ENCODE measurements around the gene DNALI1. TPM values are rescaled to one million over a fixed set of nuclear protein-coding genes. Genes with fewer than 3 reads are reported as not detected.

The DNALI1 gene
- total and polyA plus RNA-seq, 10 of the 15 experiments (the other 5 are each of a cell fraction or from before 2014, with no cell fraction given): 0.03 to 0.13 (median 0.05) TPM; not detected in 7

- TF ChIP-seq ATF3 (IDR thresholded peaks at IDR 0.05; ENCODE audit: borderline replicate concordance, extremely low read depth, low read depth, low read length) (no peak), NFIC (IDR thresholded peaks at IDR 0.05; ENCODE audit: low read depth, low read length) (no peak), FOXK2 (IDR thresholded peaks at IDR 0.05) (no peak)
These were observed 3.8 kb downstream of the DNALI1 start (continued) for GRCh38 chr1:37560401-37561132.

DNA sequence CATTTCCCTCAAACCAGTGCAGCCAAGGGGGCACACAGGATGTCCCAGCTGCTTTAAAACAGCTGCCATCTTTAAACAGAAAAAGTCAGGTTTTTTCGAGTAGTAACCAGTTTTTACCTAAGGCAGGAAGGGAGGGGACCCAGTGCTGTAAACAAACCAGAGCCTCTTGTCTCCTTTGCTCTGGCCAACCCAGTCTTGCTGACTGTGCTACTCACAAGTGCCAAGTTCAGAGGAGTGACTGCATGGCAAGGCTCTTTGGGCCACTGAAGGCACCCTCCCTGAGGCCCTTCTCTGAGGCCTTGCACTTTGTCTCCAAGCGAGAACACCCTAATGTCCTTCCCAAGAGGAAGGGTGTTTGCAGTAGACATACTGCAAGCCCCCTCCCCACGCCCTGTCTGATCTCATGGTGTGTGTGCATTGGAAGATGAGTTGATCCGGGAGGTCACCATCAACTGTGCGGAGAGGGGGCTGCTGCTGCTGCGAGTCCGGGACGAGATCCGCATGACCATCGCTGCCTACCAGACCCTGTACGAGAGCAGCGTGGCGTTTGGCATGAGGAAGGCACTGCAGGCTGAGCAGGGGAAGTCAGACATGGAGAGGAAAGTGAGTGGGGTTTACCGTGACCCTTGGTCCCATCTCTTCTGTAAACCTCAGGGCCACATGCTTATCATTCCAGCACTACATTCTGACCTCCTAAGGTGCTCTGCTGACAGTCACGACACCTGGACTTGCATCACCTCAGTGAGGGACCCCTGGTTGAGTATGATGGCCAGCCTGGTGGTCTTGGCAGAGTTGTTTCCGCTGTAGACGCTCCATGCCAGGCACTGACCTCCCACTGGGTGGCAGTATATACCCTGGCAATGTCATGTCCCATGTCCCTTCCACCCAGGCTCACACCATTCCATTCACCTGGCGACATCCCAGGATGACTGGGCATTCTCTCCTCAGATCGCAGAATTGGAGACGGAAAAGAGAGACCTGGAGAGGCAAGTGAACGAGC lies 4.7 kb downstream of the DNALI1 start:
- 91% methylated on average over 21 of the region's 21 CpGs for WGBS (ENCODE audit: insufficient coverage, insufficient replicate concordance, low lambda C conversion rate, missing lambda C conversion rate)
- no peak overlapping the region for H3K27ac ChIP-seq (ENCODE audit: control insufficient read depth, insufficient read depth)
- ChIA-PET SMC1A (ENCODE audit: uncharacterized antibody, unreplicated experiment) (interaction anchor here (1.0 kb wide), 1 partner anchor 117 kb away, joined by 3 read pairs; no protein-coding TSS in a partner anchor), RAD21 (ENCODE audit: unreplicated experiment) (interaction anchor here (0.8 kb wide), 1 partner anchor 119 kb away, joined by 3 read pairs; no protein-coding TSS in a partner anchor), POLR2A (no interaction called here), CTCF (interaction anchor here (0.6 to 4.5 kb wide), 6 partner anchors 32 to 127 kb away, joined by 3 to 46 read pairs (median 3); no protein-coding TSS in a partner anchor)
- no peaks in the 10 kb centered on the region for H3K27me3 ChIP-seq (replicated peaks in 1 of 2; ENCODE audit: control insufficient read depth in 2 of 2, insufficient read depth in 2 of 2, low read length in 1 of 2)
- no peak for FAIRE-seq
- TF ChIP-seq TCF3 (IDR thresholded peaks at IDR 0.05; ENCODE audit: borderline replicate concordance, insufficient read depth, low read depth, low read length) (no peak), ZNF217 (IDR thresholded peaks at IDR 0.05) (no peak), ZBTB33 (IDR thresholded peaks at IDR 0.05) (peak; percentile 89), RAD21 (IDR thresholded peaks at IDR 0.05; ENCODE audit: insufficient read depth, low read depth, low read length) (peak; percentile 55), SMC3 (IDR thresholded peaks at IDR 0.05; ENCODE audit: borderline replicate concordance, low read length) (peak; percentile 60; the same call in 1 of the 2 replicates), SMARCA5 (IDR thresholded peaks at IDR 0.05) (peak; percentile 64; the same call in 1 of the 2 replicates)
- TF ChIP-seq, protein P1, sequence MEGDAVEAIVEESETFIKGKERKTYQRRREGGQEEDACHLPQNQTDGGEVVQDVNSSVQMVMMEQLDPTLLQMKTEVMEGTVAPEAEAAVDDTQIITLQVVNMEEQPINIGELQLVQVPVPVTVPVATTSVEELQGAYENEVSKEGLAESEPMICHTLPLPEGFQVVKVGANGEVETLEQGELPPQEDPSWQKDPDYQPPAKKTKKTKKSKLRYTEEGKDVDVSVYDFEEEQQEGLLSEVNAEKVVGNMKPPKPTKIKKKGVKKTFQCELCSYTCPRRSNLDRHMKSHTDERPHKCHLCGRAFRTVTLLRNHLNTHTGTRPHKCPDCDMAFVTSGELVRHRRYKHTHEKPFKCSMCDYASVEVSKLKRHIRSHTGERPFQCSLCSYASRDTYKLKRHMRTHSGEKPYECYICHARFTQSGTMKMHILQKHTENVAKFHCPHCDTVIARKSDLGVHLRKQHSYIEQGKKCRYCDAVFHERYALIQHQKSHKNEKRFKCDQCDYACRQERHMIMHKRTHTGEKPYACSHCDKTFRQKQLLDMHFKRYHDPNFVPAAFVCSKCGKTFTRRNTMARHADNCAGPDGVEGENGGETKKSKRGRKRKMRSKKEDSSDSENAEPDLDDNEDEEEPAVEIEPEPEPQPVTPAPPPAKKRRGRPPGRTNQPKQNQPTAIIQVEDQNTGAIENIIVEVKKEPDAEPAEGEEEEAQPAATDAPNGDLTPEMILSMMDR (IDR thresholded peaks at IDR 0.05 in 2 of 3, conservative IDR thresholded peaks at IDR 0.05 in 1 of 3; ENCODE audit: control insufficient read depth in 2 of 3, extremely low read depth in 1 of 3, insufficient read depth in 1 of 3, low read depth in 3 of 3, low read length in 3 of 3): peak; percentile 62 to 78 (median 74)
- no peaks in the 10 kb centered on the region for H3K79me2 ChIP-seq (ENCODE audit: control insufficient read depth, insufficient read depth, low read length)
- H3K36me3 ChIP-seq (ENCODE audit: control insufficient read depth in 2 of 2, insufficient read depth in 2 of 2, low read length in 1 of 2): peaks cover 5 to 12% of the 10 kb centered on the region in 2 experiments; a peak in 3 of 4 replicates
- no peak for DNase-seq (ENCODE audit: low read depth, low spot score)
- H3K9ac ChIP-seq (ENCODE audit: control insufficient read depth, insufficient read depth, low read length): no peak overlapping the region
- intact Hi-C loops (cut with micrococcal nuclease; ENCODE audit: unreplicated experiment): loop anchor here (1.0 kb wide), 1 partner anchor 121 kb away; no protein-coding TSS in a partner anchor
- 0 out of 2 replicates have a peak, but pooled peaks cover 2% of the 10 kb centered on the region for H3K4me1 ChIP-seq (ENCODE audit: control insufficient read depth, insufficient read depth, low read length)
- no peak overlapping the region for H2AFZ ChIP-seq (ENCODE audit: control insufficient read depth, low read depth, low read length)
- BruUV-seq (replicated peaks): no TSS peak
- in situ Hi-C loops (cut with MboI): no loop called here
- H3K4me2 ChIP-seq (ENCODE audit: control insufficient read depth, insufficient read depth): no peak overlapping the region
- H3K9me3 ChIP-seq (replicated peaks; ENCODE audit: control insufficient read depth, insufficient read depth, low read length): no peaks in the 10 kb centered on the region
- ATAC-seq: peak; percentile 88
- H4K20me1 ChIP-seq (ENCODE audit: control insufficient read depth, insufficient read depth): no peaks in the 10 kb centered on the region
- H3K4me3 ChIP-seq: no peak overlapping the region
